ENCODE data around the gene LPXN. TPM values are rescaled to one million over a fixed set of nuclear protein-coding genes. Genes with fewer than 3 reads are reported as not detected.

The LPXN gene
- total and polyA plus RNA-seq, 10 donors = 50.8 to 83.7 (median 65.5) TPM

DNA sequence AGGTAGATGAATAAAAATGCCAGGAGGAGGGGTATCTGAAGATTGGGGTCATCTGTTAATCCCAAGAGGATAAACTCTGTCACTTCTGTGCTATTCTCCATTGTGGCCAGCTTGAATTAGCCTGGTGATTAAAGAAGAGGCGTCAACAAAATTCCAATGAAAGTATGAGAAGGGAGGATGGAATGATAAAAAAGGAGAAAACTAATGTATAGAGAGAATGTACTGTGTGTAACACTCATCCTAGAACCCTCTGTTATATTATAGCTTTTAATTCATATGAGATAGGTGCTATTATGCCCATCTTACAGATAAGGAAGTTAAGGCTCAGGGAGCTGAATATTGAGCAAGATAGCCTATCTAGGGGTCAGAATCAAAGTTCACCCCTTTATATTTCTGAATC is 67.7 kb downstream of the LPXN start, which contains the start of gene OR5B21:
TSS of gene OR5B21 (minus strand) at position 101 of the 400 bp plus-strand sequence. CDS start at position 101, 0 bp downstream.
- TF ChIP-seq, protein P1, sequence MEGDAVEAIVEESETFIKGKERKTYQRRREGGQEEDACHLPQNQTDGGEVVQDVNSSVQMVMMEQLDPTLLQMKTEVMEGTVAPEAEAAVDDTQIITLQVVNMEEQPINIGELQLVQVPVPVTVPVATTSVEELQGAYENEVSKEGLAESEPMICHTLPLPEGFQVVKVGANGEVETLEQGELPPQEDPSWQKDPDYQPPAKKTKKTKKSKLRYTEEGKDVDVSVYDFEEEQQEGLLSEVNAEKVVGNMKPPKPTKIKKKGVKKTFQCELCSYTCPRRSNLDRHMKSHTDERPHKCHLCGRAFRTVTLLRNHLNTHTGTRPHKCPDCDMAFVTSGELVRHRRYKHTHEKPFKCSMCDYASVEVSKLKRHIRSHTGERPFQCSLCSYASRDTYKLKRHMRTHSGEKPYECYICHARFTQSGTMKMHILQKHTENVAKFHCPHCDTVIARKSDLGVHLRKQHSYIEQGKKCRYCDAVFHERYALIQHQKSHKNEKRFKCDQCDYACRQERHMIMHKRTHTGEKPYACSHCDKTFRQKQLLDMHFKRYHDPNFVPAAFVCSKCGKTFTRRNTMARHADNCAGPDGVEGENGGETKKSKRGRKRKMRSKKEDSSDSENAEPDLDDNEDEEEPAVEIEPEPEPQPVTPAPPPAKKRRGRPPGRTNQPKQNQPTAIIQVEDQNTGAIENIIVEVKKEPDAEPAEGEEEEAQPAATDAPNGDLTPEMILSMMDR (IDR thresholded peaks at IDR 0.05 in 8 of 11, conservative IDR thresholded peaks at IDR 0.05 in 3 of 11) = no peak
- no peak for TF ChIP-seq POLR2AphosphoS5 (IDR thresholded peaks at IDR 0.05)
- TF ChIP-seq POLR2A (IDR thresholded peaks at IDR 0.05) = no peak
- no peaks in the 10 kb centered on the region for H3K36me3 ChIP-seq
- intact Hi-C loops (cut with DNase I; ENCODE audit: low total_unique reads) = no loop called here
- H3K9me3 ChIP-seq = no peaks in the 10 kb centered on the region
- H3K27ac ChIP-seq = no peak within 1 kb of the TSS
- H3K27me3 ChIP-seq (replicated peaks in 1 of 7) = no peaks in the 10 kb centered on the region
- H3K4me1 ChIP-seq = peaks cover 0 to 9% (median 0%) of the 10 kb centered on the region in 6 donors
- DNase-seq = no peak
- WGBS, 5 donors = 90 to 100% (median 94%) methylated on average over 1 of the region's 1 CpG
- no peak within 1 kb of the TSS for H3K4me3 ChIP-seq

DNA sequence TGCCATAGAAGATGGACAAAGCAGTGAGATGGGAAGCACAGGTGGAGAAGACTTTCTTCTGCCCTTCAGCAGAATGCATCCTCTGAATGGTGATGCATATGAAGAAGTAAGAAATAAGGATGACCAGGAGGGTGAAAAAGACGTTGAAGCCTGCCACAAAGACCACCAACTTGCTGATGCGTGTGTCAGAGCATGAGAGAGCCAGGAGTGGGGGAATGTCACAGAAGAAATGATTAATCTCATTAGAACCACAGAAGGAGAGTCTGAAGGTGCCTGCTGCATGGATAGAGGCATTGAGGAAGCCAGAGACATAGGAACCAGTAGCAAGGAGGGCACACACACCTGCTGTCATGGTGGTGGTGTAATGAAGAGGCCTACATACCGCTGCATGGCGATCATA is 68.3 kb downstream of the LPXN start:
- Histone ChIP-seq H3K4me3 (no peak overlapping the region), H3K36me3 (no peaks in the 10 kb centered on the region), H3K9me3 (no peaks in the 10 kb centered on the region), H3K27me3 (replicated peaks in 1 of 7) (no peaks in the 10 kb centered on the region), H3K27ac (no peak overlapping the region), H3K4me1 (peaks cover 0 to 9% (median 0%) of the 10 kb centered on the region in 6 donors)
- intact Hi-C loops (cut with DNase I; ENCODE audit: low total_unique reads) = no loop called here
- TF ChIP-seq POLR2A (IDR thresholded peaks at IDR 0.05) (no peak), POLR2AphosphoS5 (IDR thresholded peaks at IDR 0.05) (no peak)
- TF ChIP-seq, protein P1 (IDR thresholded peaks at IDR 0.05 in 8 of 11, conservative IDR thresholded peaks at IDR 0.05 in 3 of 11) = no peak
- DNase-seq = no peak
- 84 to 90% (median 89%) methylated on average over 4 of the region's 4 CpGs for WGBS, 5 donors

GRCh38 chr11:58506935-58507334 is 68.7 kb downstream of the LPXN start:
- TF ChIP-seq, protein P1 (IDR thresholded peaks at IDR 0.05 in 8 of 11, conservative IDR thresholded peaks at IDR 0.05 in 3 of 11) = no peak
- TF ChIP-seq POLR2A (IDR thresholded peaks at IDR 0.05) (no peak), POLR2AphosphoS5 (IDR thresholded peaks at IDR 0.05) (no peak)
- 51 to 62% (median 53%) methylated on average over 5 of the region's 5 CpGs for WGBS, 5 donors
- H3K36me3 ChIP-seq = no peaks in the 10 kb centered on the region
- no peak for DNase-seq
- H3K9me3 ChIP-seq = no peaks in the 10 kb centered on the region
- no peaks in the 10 kb centered on the region for H3K27me3 ChIP-seq (replicated peaks in 1 of 7)
- H3K4me3 ChIP-seq = no peak overlapping the region
- intact Hi-C loops (cut with DNase I; ENCODE audit: low total_unique reads) = no loop called here
- H3K4me1 ChIP-seq = peaks cover 0 to 9% (median 0%) of the 10 kb centered on the region in 6 donors
- H3K27ac ChIP-seq = no peak overlapping the region

GRCh38 chr11:58505849-58506248 is 69.8 kb downstream of the LPXN start:
- TF ChIP-seq POLR2A (IDR thresholded peaks at IDR 0.05) (no peak), POLR2AphosphoS5 (IDR thresholded peaks at IDR 0.05) (no peak)
- TF ChIP-seq, protein P1 (IDR thresholded peaks at IDR 0.05 in 8 of 11, conservative IDR thresholded peaks at IDR 0.05 in 3 of 11) = no peak
- Histone ChIP-seq H3K27me3 (replicated peaks in 1 of 7) (no peaks in the 10 kb centered on the region), H3K4me3 (no peak overlapping the region), H3K9me3 (no peaks in the 10 kb centered on the region), H3K36me3 (no peaks in the 10 kb centered on the region), H3K4me1 (peaks cover 0 to 9% (median 0%) of the 10 kb centered on the region in 6 donors), H3K27ac (no peak overlapping the region)
- 79 to 85% (median 82%) methylated on average over 4 of the region's 4 CpGs for whole genome bisulfite sequencing, 5 donors
- intact Hi-C loops (cut with DNase I; ENCODE audit: low total_unique reads) = no loop called here
- DNase-seq = no peak

All from spleen (tissue), 11 donors.